Upper lobe of left lung (tissue), 6 donors: ENCODE measurements around the gene XIRP1. TPM values are rescaled to one million over a fixed set of nuclear protein-coding genes. Genes with fewer than 3 reads are reported as not detected.

Source experiments
- ATAC-seq, 2 donors: fragments of 200-7000 bp; cut with Tn5 transposase; one replicate each; pipeline ENCODE4 v1.9.1; 2022; ENCODE audit warnings: mild to moderate bottlenecking in 2 of 2, moderate library complexity in 2 of 2; ENCODE audit not compliant: low FRiP score in 2 of 2
- DNase-seq, 2 donors: peaks; one replicate each; pipeline ENCODE4 v3.0.0-alpha.2; 2019 to 2020
- H3K27ac ChIP-seq, 4 donors: fragments of 200-600 bp; sonication (generic); one replicate each; pipeline ENCODE4 v1.5.1; 2016 to 2019
- H3K27me3 ChIP-seq, 4 donors: fragments of 200-600 bp; sonication (generic); one replicate each; pipeline ENCODE4 v1.5.1; 2017 to 2019
- H3K36me3 ChIP-seq, 4 donors: fragments of 200-600 bp; sonication (generic); one replicate each; pipeline ENCODE4 v1.5.1; 2016 to 2019
- H3K4me1 ChIP-seq, 4 donors: fragments of 200-600 bp; sonication (generic); one replicate each; pipeline ENCODE4 v1.5.1; 2018 to 2019
- H3K4me3 ChIP-seq, 4 donors: fragments of 200-600 bp; sonication (generic); one replicate each; pipeline ENCODE4 v1.5.1; 2017 to 2019; ENCODE audit warnings: mild to moderate bottlenecking in 2 of 4, moderate library complexity in 1 of 4
- H3K9me3 ChIP-seq, 4 donors: fragments of 200-600 bp; sonication (generic); one replicate each; pipeline ENCODE4 v1.5.1; 2018 to 2019
- CTCF ChIP-seq, 6 experiments: fragments of 450-650 bp in 4 of 6; fragments of 200-600 bp in 2 of 6; sonication (generic) in 2 of 6; IDR thresholded peaks; one replicate each; pipeline ENCODE4 v1.5.1; 2016 to 2019; ENCODE audit warnings: antibody characterized with exemption in 6 of 6
- EP300 ChIP-seq, 4 donors: sonication (generic); formaldehyde crosslinking; IDR thresholded peaks; one replicate each; pipeline ENCODE4 v1.5.1; 2017; ENCODE audit warnings: antibody characterized with exemption in 4 of 4, control low read depth in 2 of 4
- POLR2A ChIP-seq, 4 donors: fragments of 450-650 bp; IDR thresholded peaks; one replicate each; pipeline ENCODE4 v1.5.1; 2016 to 2017; ENCODE audit warnings: antibody characterized with exemption in 4 of 4, mild to moderate bottlenecking in 2 of 4
- POLR2AphosphoS5 ChIP-seq, 2 donors: sonication (generic); formaldehyde crosslinking; IDR thresholded peaks; one replicate each; pipeline ENCODE4 v1.5.1; 2017; ENCODE audit warnings: antibody characterized with exemption in 2 of 2
- WGBS, 2 donors: methylation state at CpG; one replicate each; pipeline ENCODE4 v1.1.5; 2017 to 2018; 5-methylcytosine and 5-hydroxymethylcytosine counted together
- total RNA-seq, 6 donors: library from RNA; depleted of rRNA in 4 of 6; stranded (reverse); fragments of >200 nt in 4 of 6; gene quantifications; one replicate each; pipeline versions ENCODE4 v1.1.0 to v1.2.1, GENCODE V29; 2016 to 2021
- donor health status: DM: no; HTN: no; CAD: no; lungs with moderate emphysema.
- donor health status: DM: no; HTN: yes; CAD: no; lungs with severe emphysema.

The XIRP1 gene
- total RNA-seq, 6 donors from 2014 or later = 0.07 to 1.2 (median 0.10) TPM; not detected in 3

- ATAC-seq (no peak), DNase-seq (no peak)
- Histone ChIP-seq H3K4me1 (peaks cover 4 to 8% (median 5%) of the 10 kb centered on the region in 4 donors), H3K4me3 (no peak overlapping the region), H3K27me3 (no peaks in the 10 kb centered on the region), H3K36me3 (no peaks in the 10 kb centered on the region), H3K9me3 (no peaks in the 10 kb centered on the region), H3K27ac (peak overlapping the region in 3 of 4 donors; percentile 17 to 55 (median 42))
- 54 to 56% methylated on average over 5 of the region's 5 CpGs for WGBS, 2 donors
- TF ChIP-seq POLR2A (IDR thresholded peaks at IDR 0.05) (no peak), POLR2AphosphoS5 (IDR thresholded peaks at IDR 0.05) (no peak), EP300 (IDR thresholded peaks at IDR 0.05) (no peak), CTCF (IDR thresholded peaks at IDR 0.05) (no peak)
Observed at GRCh38 chr3:39207361-39208186, 15.2 kb upstream of the XIRP1 start.

- ATAC-seq = no peak
Observed at GRCh38 chr3:39205919-39206516, 13.6 kb upstream of the XIRP1 start.

GRCh38 chr3:39205131-39205530 is 12.7 kb upstream of the XIRP1 start:
- TF ChIP-seq CTCF (IDR thresholded peaks at IDR 0.05) = no peak
- no peak for TF ChIP-seq EP300 (IDR thresholded peaks at IDR 0.05)
- no peak for TF ChIP-seq POLR2AphosphoS5 (IDR thresholded peaks at IDR 0.05)
- TF ChIP-seq POLR2A (IDR thresholded peaks at IDR 0.05) = no peak
- no peak overlapping the region for H3K27ac ChIP-seq

More at GRCh38 chr3:39205919-39206516, 13.6 kb upstream of the XIRP1 start:
- Histone ChIP-seq H3K9me3 (no peaks in the 10 kb centered on the region), H3K36me3 (no peaks in the 10 kb centered on the region), H3K4me3 (no peak overlapping the region), H3K4me1 (peaks cover 4 to 8% (median 5%) of the 10 kb centered on the region in 4 donors), H3K27me3 (no peaks in the 10 kb centered on the region), H3K27ac (no peak overlapping the region)
- TF ChIP-seq POLR2A (IDR thresholded peaks at IDR 0.05) (no peak), CTCF (IDR thresholded peaks at IDR 0.05) (no peak), EP300 (IDR thresholded peaks at IDR 0.05) (no peak), POLR2AphosphoS5 (IDR thresholded peaks at IDR 0.05) (no peak)
- no peak for DNase-seq
- 94 to 97% methylated on average over 6 of the region's 6 CpGs for WGBS, 2 donors

GRCh38 chr3:39203860-39204259 is 11.5 kb upstream of the XIRP1 start:
- Histone ChIP-seq H3K27me3 (no peaks in the 10 kb centered on the region), H3K27ac (no peak overlapping the region), H3K4me1 (peaks cover 4 to 8% (median 4%) of the 10 kb centered on the region in 4 donors), H3K9me3 (no peaks in the 10 kb centered on the region), H3K4me3 (no peak overlapping the region), H3K36me3 (no peaks in the 10 kb centered on the region)
- 92 to 94% methylated on average over 5 of the region's 5 CpGs for WGBS, 2 donors
- no peak for DNase-seq
- no peak for TF ChIP-seq POLR2A (IDR thresholded peaks at IDR 0.05)
- no peak for TF ChIP-seq EP300 (IDR thresholded peaks at IDR 0.05)
- TF ChIP-seq POLR2AphosphoS5 (IDR thresholded peaks at IDR 0.05) = no peak
- TF ChIP-seq CTCF (IDR thresholded peaks at IDR 0.05) = no peak
- ATAC-seq = no peak

More at GRCh38 chr3:39205131-39205530, 12.7 kb upstream of the XIRP1 start:
- Histone ChIP-seq H3K4me3 (no peak overlapping the region), H3K27me3 (no peaks in the 10 kb centered on the region), H3K36me3 (no peaks in the 10 kb centered on the region), H3K9me3 (no peaks in the 10 kb centered on the region), H3K4me1 (peaks cover 4 to 8% (median 5%) of the 10 kb centered on the region in 4 donors)
- ATAC-seq = no peak
- WGBS, 2 donors = 80 to 100% methylated on average over 1 to 2 of the region's 2 CpGs
- no peak for DNase-seq
